ENCODE data around the gene PPP2R5A. TPM values are rescaled to one million over a fixed set of nuclear protein-coding genes. Genes with fewer than 3 reads are reported as not detected.

The PPP2R5A gene
- polyA plus RNA-seq, 3 donors = 28.1 to 38.4 (median 31.1) TPM

DNA sequence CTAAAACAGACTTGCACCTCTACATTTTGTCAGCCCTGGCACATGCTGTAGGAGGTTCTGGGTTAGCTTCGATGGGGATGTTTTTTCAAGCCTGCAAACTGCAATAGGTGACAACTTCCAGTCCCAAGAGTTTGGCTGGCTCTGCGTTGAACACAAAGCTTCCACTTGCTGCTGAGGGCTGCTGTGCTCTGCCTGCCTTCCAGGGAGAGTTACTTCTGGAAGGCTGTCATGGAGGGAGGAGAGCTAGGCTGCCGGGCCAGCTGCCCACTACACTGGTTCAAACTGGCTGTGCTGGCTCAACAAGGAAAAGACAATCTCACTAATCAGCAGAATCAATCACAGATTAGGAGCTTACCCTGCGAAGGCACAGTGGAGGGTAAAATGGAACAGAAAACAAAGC, 46.7 kb upstream of the PPP2R5A start:
- H3K27me3 ChIP-seq (ENCODE audit: control insufficient read depth in 2 of 2, insufficient read depth in 2 of 2, low read length in 2 of 2) = no peaks in the 10 kb centered on the region
- no peak for DNase-seq
- Mint-ChIP-seq H3K9me3 (peaks cover 0 to 2% (median 0%) of the 10 kb centered on the region in 7 donors), H3K27me3 (ENCODE audit: low read depth in 3 of 3) (no peaks in the 10 kb centered on the region), H3K4me3 (no peak overlapping the region), H3K4me1 (peaks cover 33% of the 10 kb centered on the region), H3K36me3 (no peaks in the 10 kb centered on the region), H3K27ac (peak overlapping the region in 3 of 7 donors; percentile 19 to 72 (median 46))
- intact Hi-C loops (cut with micrococcal nuclease) = loop anchor here (5.0 to 10.0 kb wide), 2 partner anchors 46 to 49 kb away; partner anchors contain the start of gene PPP2R5A (in 2 of the 2)
- no peaks in the 10 kb centered on the region for H3K79me2 ChIP-seq (ENCODE audit: insufficient read depth, low read length)
- no peak overlapping the region for H3K27ac ChIP-seq (ENCODE audit: low read depth in 1 of 2, low read length in 2 of 2)
- no peaks in the 10 kb centered on the region for H3K36me3 ChIP-seq (replicated peaks in 1 of 2; ENCODE audit: control insufficient read depth in 1 of 2, insufficient read depth in 2 of 2, low read length in 2 of 2)
- no peaks in the 10 kb centered on the region for H4K20me1 ChIP-seq (ENCODE audit: insufficient read depth, low read length)
- H3K9ac ChIP-seq (ENCODE audit: insufficient read depth, low read length, poor library complexity, severe bottlenecking) = no peak overlapping the region
- no peak overlapping the region for H3K4me3 ChIP-seq (replicated peaks in 1 of 3; ENCODE audit: low read depth in 2 of 3, low read length in 3 of 3)
- peaks cover 29 to 34% of the 10 kb centered on the region in 2 donors for H3K4me1 ChIP-seq (ENCODE audit: control insufficient read depth in 1 of 2, insufficient read depth in 2 of 2, low read length in 2 of 2)
- H2AFZ ChIP-seq (ENCODE audit: insufficient read depth, low read depth, low read length, poor library complexity, severe bottlenecking) = peak overlapping the region; percentile 33
- H3K9me3 ChIP-seq (replicated peaks in 1 of 2; ENCODE audit: control insufficient read depth in 1 of 2, insufficient read depth in 1 of 2, low read length in 2 of 2) = no peaks in the 10 kb centered on the region
- TF ChIP-seq, protein P1, sequence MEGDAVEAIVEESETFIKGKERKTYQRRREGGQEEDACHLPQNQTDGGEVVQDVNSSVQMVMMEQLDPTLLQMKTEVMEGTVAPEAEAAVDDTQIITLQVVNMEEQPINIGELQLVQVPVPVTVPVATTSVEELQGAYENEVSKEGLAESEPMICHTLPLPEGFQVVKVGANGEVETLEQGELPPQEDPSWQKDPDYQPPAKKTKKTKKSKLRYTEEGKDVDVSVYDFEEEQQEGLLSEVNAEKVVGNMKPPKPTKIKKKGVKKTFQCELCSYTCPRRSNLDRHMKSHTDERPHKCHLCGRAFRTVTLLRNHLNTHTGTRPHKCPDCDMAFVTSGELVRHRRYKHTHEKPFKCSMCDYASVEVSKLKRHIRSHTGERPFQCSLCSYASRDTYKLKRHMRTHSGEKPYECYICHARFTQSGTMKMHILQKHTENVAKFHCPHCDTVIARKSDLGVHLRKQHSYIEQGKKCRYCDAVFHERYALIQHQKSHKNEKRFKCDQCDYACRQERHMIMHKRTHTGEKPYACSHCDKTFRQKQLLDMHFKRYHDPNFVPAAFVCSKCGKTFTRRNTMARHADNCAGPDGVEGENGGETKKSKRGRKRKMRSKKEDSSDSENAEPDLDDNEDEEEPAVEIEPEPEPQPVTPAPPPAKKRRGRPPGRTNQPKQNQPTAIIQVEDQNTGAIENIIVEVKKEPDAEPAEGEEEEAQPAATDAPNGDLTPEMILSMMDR (IDR thresholded peaks at IDR 0.05) = no peak
- WGBS (ENCODE audit: insufficient coverage) = 100% methylated on average over 1 of the region's 4 CpGs
- no peak overlapping the region for H3K4me2 ChIP-seq (replicated peaks; ENCODE audit: extremely low read depth, low read length, poor library complexity, severe bottlenecking)

DNA sequence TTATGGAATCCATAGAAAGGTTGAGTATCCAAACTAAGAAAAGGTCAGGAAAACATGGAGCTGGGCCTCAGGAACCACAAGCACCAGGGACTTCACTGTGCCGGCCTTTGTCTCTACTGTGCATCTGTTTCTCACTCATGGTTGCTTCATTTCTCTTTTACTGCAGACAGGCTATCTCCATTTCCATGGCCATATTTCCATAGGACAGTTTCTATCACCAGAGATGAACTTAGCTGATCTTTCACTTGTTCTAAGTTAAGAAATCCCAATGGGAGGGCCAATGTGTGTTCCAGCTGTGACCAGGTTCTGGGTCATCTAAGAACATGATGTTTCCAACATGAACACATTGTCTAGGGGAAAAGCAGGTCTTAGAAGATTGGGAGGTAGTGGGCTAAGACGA, 43.7 kb upstream of the PPP2R5A start:
- Mint-ChIP-seq H3K27ac (no peak overlapping the region), H3K36me3 (no peaks in the 10 kb centered on the region), H3K4me1 (peaks cover 26% of the 10 kb centered on the region), H3K4me3 (no peak overlapping the region), H3K9me3 (peaks cover 0 to 2% (median 0%) of the 10 kb centered on the region in 7 donors), H3K27me3 (ENCODE audit: low read depth in 3 of 3) (peaks cover 0 to 7% (median 0%) of the 10 kb centered on the region in 3 donors)
- no peak overlapping the region for H3K27ac ChIP-seq (ENCODE audit: low read depth in 1 of 2, low read length in 2 of 2)
- no peaks in the 10 kb centered on the region for H3K27me3 ChIP-seq (ENCODE audit: control insufficient read depth in 2 of 2, insufficient read depth in 2 of 2, low read length in 2 of 2)
- H3K4me1 ChIP-seq (ENCODE audit: control insufficient read depth in 1 of 2, insufficient read depth in 2 of 2, low read length in 2 of 2) = peaks cover 11 to 33% of the 10 kb centered on the region in 2 donors
- TF ChIP-seq, protein P1 (IDR thresholded peaks at IDR 0.05) = no peak
- no peak for DNase-seq
- intact Hi-C loops (cut with micrococcal nuclease) = no loop called here
- H3K36me3 ChIP-seq (replicated peaks in 1 of 2; ENCODE audit: control insufficient read depth in 1 of 2, insufficient read depth in 2 of 2, low read length in 2 of 2) = no peaks in the 10 kb centered on the region
- no peaks in the 10 kb centered on the region for H3K9me3 ChIP-seq (replicated peaks in 1 of 2; ENCODE audit: control insufficient read depth in 1 of 2, insufficient read depth in 1 of 2, low read length in 2 of 2)
- WGBS (ENCODE audit: insufficient coverage) = 100% methylated on average over 1 of the region's 2 CpGs
- no peaks in the 10 kb centered on the region for H3K79me2 ChIP-seq (ENCODE audit: insufficient read depth, low read length)
- H3K9ac ChIP-seq (ENCODE audit: insufficient read depth, low read length, poor library complexity, severe bottlenecking) = no peak overlapping the region
- H3K4me3 ChIP-seq (replicated peaks in 1 of 3; ENCODE audit: low read depth in 2 of 3, low read length in 3 of 3) = no peak overlapping the region
- no peak overlapping the region for H3K4me2 ChIP-seq (replicated peaks; ENCODE audit: extremely low read depth, low read length, poor library complexity, severe bottlenecking)
- no peak overlapping the region for H2AFZ ChIP-seq (ENCODE audit: insufficient read depth, low read depth, low read length, poor library complexity, severe bottlenecking)
- H4K20me1 ChIP-seq (ENCODE audit: insufficient read depth, low read length) = no peaks in the 10 kb centered on the region
